ENCODE data around the gene ETF1.

DNA sequence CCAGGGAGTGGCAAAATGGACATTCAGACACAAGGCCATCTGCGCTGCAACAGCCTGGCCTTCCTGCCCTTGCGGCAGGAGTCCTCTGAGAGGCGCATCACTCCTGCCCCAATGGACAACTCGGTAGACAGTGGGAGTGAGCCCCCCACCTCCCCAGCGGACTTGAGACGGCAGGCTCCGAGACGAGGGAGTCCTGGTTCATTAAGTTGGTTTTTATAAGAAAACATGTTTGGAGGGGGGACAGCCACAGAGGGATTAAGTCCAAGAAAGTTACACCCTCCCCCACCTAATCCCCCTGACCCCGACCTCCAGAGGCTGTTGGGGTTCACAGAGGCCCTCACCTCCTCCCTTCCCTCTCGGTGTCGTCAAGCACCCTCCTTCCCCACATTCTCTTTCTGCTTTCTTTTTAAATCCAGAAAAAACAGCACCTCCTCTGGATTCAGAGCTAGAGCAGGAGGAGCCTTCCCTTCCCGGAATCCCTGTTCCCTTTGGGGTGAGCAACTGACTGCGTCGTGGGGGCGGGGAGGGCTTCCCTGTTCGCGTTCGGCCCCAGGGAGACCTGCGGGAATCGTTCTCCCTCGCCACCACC, 79.5 kb downstream of the ETF1 start:
- TF ChIP-seq, protein P1, sequence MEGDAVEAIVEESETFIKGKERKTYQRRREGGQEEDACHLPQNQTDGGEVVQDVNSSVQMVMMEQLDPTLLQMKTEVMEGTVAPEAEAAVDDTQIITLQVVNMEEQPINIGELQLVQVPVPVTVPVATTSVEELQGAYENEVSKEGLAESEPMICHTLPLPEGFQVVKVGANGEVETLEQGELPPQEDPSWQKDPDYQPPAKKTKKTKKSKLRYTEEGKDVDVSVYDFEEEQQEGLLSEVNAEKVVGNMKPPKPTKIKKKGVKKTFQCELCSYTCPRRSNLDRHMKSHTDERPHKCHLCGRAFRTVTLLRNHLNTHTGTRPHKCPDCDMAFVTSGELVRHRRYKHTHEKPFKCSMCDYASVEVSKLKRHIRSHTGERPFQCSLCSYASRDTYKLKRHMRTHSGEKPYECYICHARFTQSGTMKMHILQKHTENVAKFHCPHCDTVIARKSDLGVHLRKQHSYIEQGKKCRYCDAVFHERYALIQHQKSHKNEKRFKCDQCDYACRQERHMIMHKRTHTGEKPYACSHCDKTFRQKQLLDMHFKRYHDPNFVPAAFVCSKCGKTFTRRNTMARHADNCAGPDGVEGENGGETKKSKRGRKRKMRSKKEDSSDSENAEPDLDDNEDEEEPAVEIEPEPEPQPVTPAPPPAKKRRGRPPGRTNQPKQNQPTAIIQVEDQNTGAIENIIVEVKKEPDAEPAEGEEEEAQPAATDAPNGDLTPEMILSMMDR (IDR thresholded peaks at IDR 0.05): no peak
- TF ChIP-seq EZH2 (IDR thresholded peaks at IDR 0.05): no peak
